DMS153 treated with DMSO at 0.1 percent for 48 hours (cell line): ENCODE measurements around the gene CFC1.
"Not testable (repeated sequence)": the region's sequence is repeated elsewhere in the genome, so short reads cannot be mapped to it uniquely, and the experiment has no call there.

Source experiments
- DNase-seq: peaks from one replicate; lab custom pipeline; 2025; ENCODE audit not compliant: unreplicated experiment; lab: John Stamatoyannopoulos, UW

Gene CFC1

DNA sequence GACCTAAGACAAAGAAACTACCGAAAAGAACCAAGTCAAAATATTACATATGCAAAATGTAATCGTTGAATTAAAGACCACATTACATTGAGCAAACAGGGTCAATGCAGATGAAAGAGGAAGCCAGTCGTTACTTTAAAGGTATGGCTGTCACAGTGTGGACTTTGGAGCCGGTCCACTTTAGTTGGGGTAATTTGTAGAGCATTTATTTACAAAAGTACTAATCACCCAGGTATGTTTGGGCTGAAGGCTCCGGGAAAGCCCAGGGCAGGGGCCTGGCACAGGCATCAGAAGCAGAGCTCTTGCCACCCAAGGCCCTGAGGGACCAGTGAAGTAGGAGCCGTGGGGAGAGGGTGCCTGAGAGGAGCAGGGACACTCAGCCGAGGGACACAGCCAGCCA, 15.8 kb downstream of the CFC1 start:
- not testable (repeated sequence) for DNase-seq

- DNase-seq, result not testable (repeated sequence)
Observed at GRCh38 chr2:130582970-130583369, 16.4 kb downstream of the CFC1 start.

DNA sequence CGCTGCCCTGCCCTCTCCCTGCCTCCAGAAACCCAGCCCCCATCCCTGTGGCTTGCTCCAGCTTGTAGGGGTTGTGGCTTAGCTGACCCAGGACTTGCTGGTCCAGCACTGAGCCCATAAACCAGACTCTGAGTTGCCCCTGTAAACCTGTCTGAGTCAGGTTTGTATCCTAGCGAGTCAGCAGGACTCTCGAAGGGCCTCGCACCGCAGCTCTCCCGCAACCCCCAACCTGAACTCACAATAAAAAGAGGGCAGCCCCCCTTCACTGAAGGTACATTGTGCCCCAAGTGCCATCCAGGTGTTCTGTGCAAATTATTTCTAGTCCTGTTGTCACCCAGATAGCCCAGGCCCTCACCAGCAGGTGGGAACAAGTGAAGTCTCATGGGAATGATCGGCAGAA, 17.9 kb downstream of the CFC1 start:
- DNase-seq, result not testable (repeated sequence)

DNA sequence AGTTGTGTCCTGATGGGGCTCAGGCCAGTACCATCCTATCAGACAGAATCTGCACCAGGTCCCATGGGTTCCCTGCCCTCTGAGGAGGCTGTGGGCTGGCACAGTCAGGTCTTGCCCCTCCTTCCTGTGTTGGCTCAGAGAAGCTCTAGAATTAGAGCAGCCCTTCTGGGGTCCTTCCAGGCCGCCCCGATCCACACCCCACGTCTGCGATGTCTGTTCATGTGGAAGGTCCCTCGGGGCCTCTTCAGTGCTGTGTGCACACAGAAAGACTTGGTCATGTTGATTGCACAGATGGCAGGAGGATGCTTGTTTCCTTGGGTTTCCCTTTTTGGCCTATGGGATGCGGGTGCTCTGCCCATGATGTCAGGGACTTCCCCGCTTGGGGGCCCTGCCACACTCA, 20.3 kb downstream of the CFC1 start:
- DNase-seq, result not testable (repeated sequence)

DNA sequence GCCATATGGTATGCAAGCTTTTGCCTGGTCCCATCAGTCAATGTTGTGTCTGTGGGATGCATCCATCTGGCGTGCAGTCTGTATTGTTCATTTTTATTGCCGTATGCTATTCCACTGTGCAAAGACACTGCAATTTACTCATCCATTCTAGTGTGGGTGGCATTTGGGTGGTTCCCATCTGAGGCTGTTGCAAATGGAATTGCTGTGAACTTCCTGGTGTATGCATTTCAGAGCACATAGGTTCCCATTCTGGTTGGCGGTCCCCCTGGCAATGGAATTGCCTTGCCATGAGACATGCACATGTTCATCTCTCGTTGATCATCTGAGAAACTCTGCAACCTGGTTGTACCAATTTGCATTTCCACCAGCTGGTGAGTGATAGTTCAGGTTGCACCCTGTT, 21.8 kb downstream of the CFC1 start:
- not testable (repeated sequence) for DNase-seq

GRCh38 chr2:130576209-130576784, 23.1 kb downstream of the CFC1 start:
- not testable (repeated sequence) for DNase-seq

DNA sequence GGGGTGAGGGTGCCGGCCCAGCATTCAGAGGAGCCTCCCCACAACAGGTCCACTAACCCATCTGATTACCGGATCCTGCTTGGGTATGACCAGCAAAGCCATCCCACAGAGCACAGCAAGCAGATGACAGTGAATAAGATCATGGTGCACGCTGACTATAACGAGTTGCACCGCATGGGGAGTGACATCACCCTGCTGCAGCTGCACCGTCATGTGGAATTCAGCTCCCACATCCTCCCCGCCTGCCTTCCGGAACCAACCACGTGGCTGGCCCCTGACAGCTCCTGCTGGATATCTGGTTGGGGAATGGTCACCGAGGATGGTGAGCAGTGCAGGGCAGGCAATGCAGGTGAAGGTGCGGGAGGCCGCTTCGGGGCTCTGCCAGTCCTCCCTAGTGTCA, 25.1 kb downstream of the CFC1 start:
- DNase-seq, result not testable (repeated sequence)

- DNase-seq, result not testable (repeated sequence)
Observed at GRCh38 chr2:130571929-130572328, 27.4 kb downstream of the CFC1 start.

GRCh38 chr2:130566165-130566564, 33.2 kb downstream of the CFC1 start:
- DNase-seq, result not testable (repeated sequence)

DNA sequence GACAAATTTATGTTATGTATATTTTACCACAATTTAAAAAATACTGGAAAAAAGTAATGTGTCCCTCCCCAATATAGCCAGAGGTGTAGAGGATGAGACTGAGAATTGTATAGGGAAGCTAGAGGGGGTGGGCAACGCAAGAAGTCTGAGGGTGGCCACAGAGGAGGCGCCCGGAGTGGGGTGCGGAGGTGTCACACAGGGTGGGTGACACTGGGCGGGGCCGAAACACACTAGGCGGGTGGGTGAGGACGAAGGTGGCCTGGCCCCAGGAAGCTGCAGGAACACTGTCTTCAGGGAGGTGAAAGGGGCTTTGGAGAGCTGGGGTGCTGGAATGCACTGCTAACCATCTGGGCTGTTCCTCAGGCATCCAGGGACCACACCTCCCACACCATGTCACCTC, 42.9 kb downstream of the CFC1 start:
- DNase-seq, result not testable (repeated sequence)

DNA sequence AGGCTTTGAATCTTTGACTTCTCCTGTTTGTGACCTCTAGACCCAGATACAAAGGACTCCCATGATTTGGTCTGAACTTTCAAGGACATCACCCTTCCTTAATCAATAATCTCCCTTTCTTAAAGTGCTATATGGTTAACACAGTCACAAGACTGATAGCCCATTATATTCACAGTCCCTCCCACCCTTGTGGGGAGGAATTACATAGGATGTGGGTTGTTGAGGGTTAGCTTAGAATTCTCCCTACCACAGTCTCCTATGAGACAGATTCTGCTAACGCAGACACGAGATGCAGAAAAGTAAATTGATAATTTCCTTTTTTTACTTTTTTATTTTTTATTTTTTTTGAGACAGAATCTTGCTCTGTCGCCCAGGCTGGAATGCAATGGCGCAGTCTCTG, 45.2 kb downstream of the CFC1 start:
- DNase-seq, result not testable (repeated sequence)

GRCh38 chr2:130549475-130549874, 49.9 kb downstream of the CFC1 start:
- not testable (repeated sequence) for DNase-seq

DNA sequence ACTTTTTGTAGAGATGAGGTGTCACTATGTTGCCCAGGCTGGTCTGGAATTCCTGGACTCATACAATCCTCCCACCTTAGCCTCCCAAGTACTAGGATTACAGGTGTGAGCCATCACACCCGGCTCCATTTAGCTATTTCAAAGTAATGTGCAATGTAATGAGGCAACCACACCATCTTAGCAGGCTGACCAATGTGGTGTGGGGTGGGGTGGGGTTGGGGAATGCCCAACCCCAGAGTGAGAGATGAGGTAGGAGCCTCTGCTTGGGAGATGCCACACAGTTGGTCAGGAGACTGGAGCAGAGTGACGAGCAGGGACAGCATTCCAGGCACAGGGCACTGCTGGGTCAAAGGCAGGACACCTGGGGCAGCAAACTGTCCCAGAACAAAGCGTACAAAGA, 51.0 kb downstream of the CFC1 start:
- not testable (repeated sequence) for DNase-seq

GRCh38 chr2:130544978-130545377, 54.4 kb downstream of the CFC1 start:
- DNase-seq, result not testable (repeated sequence)

DNA sequence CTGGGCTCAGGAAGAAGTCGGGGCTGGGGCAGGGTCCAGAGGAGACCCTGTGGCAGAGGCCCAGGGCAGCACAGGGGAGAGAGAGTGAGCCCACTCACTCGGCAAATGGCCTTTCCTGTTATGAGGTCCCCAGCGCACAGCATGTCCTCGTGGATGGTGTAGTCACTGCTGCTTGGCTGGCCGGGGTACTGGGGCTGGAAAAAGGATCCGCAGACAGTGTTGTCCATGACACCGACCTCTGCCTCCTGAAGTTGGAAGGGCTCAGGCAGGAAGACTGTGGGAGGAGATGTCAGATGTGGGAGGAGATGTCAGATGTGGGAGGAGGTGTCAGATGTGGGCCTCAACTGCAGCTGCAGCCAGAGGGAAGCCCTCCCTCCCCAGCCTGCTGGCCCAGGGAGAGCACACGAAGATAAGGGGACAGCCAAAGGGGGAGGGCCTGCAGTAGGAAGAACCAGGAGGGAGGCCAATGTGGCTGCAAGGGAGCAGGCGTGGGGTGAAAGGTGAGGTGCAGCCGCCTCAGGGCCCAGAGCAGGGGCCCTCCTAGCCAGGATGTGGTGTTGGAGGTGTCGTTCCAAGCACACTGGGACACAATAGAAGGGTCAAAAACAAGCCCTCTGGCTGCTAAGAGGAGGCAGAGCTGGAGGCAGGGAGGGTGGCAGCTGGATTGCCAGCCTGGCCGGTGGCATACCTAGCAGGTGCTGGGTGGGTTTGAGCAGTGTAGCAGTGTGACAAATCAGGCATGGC, 55.4 kb downstream of the CFC1 start:
- not testable (repeated sequence) for DNase-seq

DNA sequence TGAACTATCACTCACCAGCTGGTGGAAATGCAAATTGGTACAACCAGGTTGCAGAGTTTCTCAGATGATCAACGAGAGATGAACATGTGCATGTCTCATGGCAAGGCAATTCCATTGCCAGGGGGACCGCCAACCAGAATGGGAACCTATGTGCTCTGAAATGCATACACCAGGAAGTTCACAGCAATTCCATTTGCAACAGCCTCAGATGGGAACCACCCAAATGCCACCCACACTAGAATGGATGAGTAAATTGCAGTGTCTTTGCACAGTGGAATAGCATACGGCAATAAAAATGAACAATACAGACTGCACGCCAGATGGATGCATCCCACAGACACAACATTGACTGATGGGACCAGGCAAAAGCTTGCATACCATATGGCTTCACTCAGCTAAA, 56.6 kb downstream of the CFC1 start:
- not testable (repeated sequence) for DNase-seq
